SK-MEL-5 (cell line): ENCODE data around the gene GPAT3. TPM values are rescaled to one million over a fixed set of nuclear protein-coding genes. Genes with fewer than 3 reads are reported as not detected.

Experiments used
- small RNA-seq, 2 experiments: library from RNA; depleted of rRNA; stranded (forward); fragments of <200 nt; gene quantifications; one replicate each; pipeline ENCODE3, GENCODE V24; 2014
- total RNA-seq: library from RNA; depleted of rRNA; stranded (reverse); fragments of >200 nt; shearing (Covaris generic); gene quantifications from 2 replicates; pipeline ENCODE4 v1.2.3, GENCODE V29; 2014; rRNA removed

The GPAT3 gene
- total RNA-seq, 1 experiment from 2014 or later: 97.1 TPM

Small RNA genes within 50 kb of the gene (small RNA-seq; reads per million reads assigned to genes)
- gene RF00019: 0 reads per million in 2 experiments

Other genes starting within 250 kb of the GPAT3 start
- 5.7 and 7.4 TPM in 2 replicates for gene HPSE, start 201.3 kb upstream of the GPAT3 start, total RNA-seq
- 10.5 and 10.9 TPM in 2 replicates for gene HELQ, start 80.3 kb upstream of the GPAT3 start, total RNA-seq
- 45.7 and 50.2 TPM in 2 replicates for gene MRPS18C, start 80.0 kb upstream of the GPAT3 start, total RNA-seq
- 12.1 and 14.0 TPM in 2 replicates for gene ABRAXAS1, start 51.0 kb upstream of the GPAT3 start, total RNA-seq